GM18505 (cell line): ENCODE measurements around the gene PPP3CA.

ENCODE experiments used
- ATAC-seq: cut with Tn5 transposase; IDR thresholded peaks from one replicate; pipeline ENCODE4 v1.9.1; 2021; ENCODE audit not compliant: unreplicated experiment
- POLR2A ChIP-seq: IDR thresholded peaks from 4 replicates; pipeline ENCODE4 v1.6.1; 2011; ENCODE audit warnings: borderline replicate concordance; ENCODE audit not compliant: insufficient read depth, insufficient read length; ENCODE audit errors: extremely low read depth

The PPP3CA gene

DNA sequence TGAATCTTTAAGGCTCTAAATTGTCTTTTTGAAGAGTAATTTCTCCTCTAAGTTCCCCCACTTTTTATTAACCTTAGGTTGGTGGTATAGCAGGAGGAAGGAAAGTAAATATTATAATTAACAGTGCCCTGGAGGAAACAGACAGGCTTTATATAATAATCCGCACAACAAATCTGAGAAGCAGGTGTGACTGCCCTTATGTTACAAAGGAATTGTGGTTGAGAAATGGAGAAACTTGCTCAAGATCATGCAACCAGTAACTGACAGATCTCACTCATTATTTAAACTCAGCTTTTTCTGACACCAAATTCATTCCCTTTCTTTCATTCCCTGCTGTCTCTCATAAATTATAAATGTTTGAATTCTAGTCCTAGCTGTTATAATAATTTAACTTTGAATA lies 282.0 kb downstream of the PPP3CA start:
- TF ChIP-seq POLR2A = no peak
- ATAC-seq = no peak

DNA sequence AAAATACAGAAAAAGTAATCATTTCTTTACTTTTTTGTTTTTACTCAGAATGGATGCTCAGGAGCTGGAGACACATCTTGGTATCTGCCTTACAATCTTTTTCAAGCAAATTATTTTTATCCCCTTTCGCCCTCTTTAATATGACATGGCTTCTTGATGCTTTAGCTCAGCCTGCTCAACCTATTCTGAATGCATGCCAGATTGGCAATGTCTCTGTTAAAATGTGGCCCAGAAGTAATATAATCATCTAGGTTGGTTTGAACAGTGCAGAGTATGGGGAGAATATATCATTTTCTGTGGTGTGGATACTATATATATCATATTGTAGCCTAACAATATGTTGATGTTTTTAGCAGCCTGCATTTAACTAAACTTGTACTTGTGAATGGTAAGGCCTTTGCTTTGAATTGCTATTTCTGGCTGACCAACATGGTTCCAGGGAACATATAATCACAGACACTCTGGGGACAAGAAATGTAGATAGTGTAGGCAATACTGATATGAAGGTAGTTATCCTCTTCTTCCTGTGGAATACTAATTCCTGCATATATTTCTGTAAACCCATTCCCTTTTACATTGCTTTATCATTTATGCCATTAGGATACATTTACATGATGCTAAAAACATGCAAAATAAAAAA lies 282.7 kb downstream of the PPP3CA start:
- ATAC-seq = no peak
- TF ChIP-seq POLR2A = no peak

DNA sequence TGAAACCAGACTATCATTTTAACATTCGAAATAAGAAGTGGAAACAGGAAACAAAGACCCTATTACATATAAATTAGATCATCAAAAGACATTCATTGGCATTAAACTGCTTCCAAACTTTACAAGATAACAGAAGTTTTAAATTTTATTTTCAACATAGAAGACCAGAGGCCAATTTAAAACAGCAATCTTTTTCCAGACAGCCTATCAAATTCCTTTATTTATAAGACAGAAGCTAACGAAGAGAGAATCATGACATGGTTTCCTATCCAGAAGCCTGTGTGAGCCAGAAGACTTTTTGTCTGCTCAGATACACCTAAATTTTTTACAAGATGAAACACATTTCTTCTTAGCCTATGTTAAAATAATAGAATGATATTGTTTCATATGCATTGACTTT lies 291.9 kb downstream of the PPP3CA start:
- no peak for TF ChIP-seq POLR2A

DNA sequence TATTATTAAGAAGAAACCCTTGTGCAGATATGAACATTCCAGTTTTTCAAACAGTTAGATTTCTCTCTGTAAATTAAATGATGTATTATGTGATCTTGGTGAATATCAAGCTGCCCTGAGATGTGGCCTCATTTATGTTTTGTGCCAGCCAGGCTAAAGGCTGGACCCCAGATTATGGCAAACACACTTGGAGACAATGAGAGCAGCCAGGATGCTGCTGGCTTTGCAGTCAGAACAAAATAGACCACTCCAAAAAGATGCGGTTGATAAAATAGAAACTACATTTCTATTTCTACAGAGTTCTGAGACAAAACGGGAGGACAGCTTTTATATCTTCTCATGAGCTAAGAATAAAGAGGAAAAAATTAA lies 296.5 kb downstream of the PPP3CA start:
- ATAC-seq = no peak
- TF ChIP-seq POLR2A = no peak

More for the DNA sequence above, 291.9 kb downstream of the PPP3CA start:
- no peak for ATAC-seq

DNA sequence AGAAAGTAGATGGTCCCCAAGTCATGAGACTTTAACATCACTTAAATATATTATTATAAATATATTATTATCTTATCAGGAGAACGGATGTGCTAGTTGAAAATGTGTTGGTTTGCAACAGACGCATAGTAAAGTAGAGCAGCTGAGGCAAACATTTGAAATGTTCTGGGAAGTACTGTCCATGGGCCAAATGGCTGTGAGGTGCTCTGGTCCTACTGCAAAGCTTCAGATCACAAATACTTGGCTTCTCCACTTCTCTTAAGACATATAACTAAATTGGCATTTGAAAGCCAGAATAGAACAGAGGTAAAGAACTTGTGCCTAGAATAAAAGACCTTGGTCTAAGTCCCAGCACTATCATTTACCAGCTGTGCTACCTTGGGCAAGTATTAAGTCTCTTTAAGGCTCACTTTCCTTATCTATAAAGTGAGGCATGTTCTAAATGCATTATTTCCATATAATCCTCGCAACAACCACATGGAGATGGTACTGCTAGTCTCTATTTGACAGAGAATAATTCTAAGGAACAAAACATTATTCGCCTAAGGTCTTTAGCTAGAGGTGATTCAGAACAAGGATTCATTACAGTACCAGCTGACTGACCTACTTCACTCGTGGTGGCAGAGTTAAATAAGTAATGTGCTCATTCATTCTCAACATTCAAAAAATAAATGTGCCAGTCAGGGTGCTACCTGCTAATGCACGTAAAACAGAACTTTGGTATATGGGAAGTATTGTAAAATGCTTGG lies 297.1 kb downstream of the PPP3CA start:
- ATAC-seq = no peak
- no peak for TF ChIP-seq POLR2A

DNA sequence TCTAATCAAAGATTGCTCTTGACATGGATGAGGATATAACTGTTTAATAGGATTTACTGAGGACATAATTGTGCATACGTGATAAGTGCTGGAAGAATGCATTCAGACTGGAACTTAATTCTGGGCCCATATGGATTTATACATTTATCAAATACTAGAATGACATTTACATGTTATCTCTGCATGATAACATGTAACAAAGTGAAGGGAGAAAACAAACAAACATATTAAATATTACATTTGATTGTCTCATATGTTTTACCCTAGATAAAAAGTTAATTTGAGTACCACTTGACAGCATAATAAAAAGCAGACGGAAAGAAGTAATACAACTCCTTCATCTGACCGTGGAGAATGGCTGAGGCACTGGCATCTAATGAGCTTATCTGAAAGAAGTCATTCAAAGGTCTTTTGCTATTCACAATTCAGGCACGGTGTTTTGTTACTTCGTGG lies 297.8 kb downstream of the PPP3CA start:
- no peak for TF ChIP-seq POLR2A
- no peak for ATAC-seq

DNA sequence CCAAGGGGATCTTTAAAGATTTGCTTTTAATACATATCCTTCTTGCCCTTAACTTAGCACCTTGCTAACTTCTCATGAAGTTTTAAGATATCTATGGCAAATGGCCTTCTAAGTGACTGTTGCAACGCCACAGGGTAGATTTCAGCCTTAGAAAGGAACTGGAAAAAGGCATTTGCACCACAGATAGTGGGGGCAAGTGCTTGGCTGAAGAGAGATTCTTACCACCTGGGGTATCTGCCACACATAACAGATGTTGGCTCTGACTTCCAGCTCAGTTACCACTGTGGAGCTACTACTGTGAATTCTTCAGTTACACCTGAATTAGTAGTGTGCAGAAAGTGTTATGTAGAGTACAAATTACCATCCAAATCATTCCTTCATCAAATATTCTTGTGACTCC lies 302.6 kb downstream of the PPP3CA start:
- TF ChIP-seq POLR2A = no peak
- ATAC-seq = no peak

DNA sequence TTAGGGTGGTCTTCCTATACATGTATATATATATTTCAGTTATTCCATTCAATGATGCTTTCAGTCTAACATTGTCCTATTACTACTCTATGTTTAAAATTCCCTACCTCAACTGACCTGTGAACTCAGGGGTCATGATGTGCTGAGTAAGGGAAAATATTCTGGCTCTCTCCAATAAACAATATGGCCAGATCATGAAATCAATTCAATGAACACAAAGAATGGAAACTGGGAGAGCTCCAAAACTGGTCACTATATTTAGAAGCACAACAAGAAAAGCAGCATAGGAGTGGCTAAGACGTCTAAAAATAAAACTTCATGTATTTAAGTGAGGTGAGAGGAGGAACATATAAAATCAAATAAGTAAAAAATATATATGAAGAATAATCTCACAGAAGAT lies 304.5 kb downstream of the PPP3CA start:
- no peak for TF ChIP-seq POLR2A
- ATAC-seq = no peak

DNA sequence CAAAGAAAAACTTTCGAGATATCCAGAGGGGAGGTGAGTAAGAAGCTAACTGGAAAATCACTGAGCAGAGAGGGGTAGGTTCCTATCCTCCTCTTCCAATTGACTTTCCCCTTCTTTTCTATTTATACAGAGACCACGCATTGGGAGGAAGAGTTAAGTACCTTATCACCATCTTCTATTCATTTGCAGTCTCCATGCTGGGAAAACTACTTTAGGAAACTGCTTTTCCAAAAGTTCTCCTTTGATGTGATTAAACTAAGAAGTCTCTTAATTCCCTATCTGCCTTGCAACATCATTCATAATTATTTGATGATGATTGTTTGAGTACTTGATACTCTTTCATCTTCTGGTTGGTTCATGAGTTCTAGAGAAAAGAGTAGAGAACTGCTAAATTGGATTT lies 306.6 kb downstream of the PPP3CA start:
- no peak for ATAC-seq
- TF ChIP-seq POLR2A = no peak

DNA sequence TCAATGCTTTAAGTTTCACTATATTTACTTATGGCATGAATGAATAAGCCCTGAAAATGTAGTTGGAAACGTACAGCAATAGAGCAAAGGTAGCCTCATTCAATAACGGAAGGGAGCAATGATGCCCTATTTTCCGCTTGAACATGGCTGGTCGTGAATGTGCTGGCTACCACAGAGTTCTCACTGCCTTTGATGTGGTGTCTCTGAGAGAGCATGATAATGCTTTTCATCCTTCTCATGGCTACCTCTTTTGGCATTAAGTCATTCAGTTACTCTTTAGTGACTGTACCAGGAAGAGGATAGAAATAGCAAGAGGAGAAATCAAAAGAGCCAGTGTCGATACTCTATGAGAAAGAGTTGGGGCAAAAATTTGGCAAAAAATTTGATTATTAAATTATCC lies 308.0 kb downstream of the PPP3CA start:
- TF ChIP-seq POLR2A = no peak
- no peak for ATAC-seq

DNA sequence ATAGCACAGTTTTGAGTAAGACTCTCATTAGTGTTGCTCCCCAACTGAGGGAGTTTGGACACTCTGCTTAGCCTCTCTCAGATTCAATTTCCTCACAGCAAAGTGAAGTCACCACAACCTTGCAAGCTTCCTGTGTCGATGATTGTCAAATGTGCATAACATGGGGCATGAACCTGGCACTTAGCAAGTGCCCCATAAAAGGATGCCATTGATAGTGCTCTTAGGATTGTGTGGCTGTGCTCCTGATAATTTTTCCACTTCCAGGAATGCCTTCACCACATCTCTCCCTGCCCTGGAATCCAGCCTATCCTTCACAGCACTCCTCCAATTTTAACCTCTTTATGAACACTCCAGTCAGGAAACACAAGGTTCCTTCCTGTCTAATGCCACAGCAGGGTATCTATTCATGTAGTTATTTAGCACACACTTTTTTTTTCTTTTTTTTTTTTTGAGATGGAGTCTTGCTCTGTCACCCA lies 309.4 kb downstream of the PPP3CA start:
- no peak for ATAC-seq
- TF ChIP-seq POLR2A = no peak

DNA sequence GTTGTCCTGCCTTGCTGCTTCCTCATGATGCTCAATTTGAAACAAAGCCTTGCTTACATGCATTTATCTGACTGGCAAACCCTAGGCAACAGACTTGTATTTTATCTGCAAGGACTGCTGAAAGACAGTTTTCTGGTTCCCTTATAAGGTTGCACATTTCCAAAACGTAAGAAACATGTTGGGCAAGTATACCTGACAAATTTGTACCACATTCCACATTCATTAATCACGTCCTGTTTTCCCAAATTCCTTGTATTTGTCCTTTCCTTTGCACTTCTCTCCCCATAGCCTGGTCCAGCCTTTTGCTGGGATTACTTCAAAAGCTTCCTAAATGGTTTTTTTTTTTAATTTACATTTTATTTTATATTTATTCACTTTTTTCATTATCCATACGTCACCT lies 310.1 kb downstream of the PPP3CA start:
- no peak for TF ChIP-seq POLR2A
- no peak for ATAC-seq

DNA sequence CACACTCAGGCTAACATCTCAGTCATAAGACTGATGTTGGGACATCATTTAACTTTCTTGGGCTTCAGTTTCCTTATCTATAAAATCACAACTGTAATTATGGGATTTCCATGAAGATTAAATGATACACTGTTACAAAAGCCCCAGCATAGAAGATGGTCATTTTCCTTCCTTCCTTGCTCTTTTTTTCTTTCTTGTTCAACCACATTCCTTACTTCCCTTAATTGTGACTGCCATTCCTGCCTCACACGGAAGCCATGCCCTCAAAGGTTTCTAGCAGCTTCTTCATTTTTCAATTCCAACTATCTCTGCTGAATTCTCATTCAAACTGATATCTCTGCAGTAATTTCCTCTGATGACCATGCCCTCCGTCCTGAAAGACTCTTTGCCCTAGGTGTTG lies 311.8 kb downstream of the PPP3CA start:
- ATAC-seq = no peak
- TF ChIP-seq POLR2A = no peak

DNA sequence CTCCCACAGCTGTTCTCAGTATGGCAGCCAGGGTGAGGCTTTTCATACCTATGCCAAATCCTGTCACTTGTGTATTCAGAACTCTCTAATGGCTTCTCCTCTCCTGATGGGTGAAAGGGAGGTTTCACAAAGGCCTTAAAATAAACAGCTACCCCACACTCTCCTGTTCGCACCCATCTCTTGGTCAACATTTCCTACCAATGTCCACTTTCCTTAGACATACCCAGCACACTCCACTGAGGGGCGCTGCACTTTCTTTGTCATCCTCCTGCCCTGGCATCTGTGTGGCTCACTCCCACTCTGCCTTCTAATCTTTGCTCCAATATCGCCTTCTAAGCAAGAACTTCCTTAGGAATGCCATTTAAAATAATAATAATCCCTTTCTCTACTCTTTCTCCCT lies 313.3 kb downstream of the PPP3CA start:
- no peak for TF ChIP-seq POLR2A
- ATAC-seq = no peak
